ENCODE measurements around the gene SHLD1.

DNA sequence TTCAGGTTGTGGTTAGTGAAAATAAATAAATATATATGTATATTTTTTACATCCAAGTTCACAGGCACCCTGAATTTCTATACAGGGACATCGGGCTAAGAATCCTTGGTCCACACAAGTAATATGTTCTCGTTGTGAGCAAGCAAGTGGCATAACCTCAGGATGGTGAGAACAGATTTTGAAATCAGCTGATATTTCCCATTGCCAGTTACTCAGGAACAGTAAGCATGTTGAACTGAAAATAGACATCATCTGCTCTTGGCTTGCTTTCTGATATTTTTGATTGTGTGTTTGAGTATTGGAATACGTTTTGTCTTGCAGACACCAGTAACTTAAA, 112.5 kb downstream of the SHLD1 start:
- TF ChIP-seq GATA3 (IDR thresholded peaks at IDR 0.05; ENCODE audit: low read depth, low read length) (no peak), GATA2 (IDR thresholded peaks at IDR 0.05; ENCODE audit: low read depth, low read length) (no peak)
